Ovary (tissue), 3 donors: ENCODE results near the gene RXFP4.

Source experiments
- POLR2A ChIP-seq: fragments of 450-650 bp; IDR thresholded peaks from one replicate; pipeline ENCODE4 v1.6.1; 2017; ENCODE audit warnings: antibody characterized with exemption, mild to moderate bottlenecking, moderate library complexity
- TF ChIP-seq, protein P1 (sequence below), 3 donors: fragments of 450-650 bp in 2 of 3; fragments of 200-600 bp in 1 of 3; IDR thresholded peaks; one replicate each; pipeline versions ENCODE4 v1.5.1 to v1.8.0; 2016 to 2022; ENCODE audit warnings: antibody characterized with exemption in 3 of 3, mild to moderate bottlenecking in 1 of 3
- donor health status: DM: no; HTN: no; CAD: no.

DNA sequence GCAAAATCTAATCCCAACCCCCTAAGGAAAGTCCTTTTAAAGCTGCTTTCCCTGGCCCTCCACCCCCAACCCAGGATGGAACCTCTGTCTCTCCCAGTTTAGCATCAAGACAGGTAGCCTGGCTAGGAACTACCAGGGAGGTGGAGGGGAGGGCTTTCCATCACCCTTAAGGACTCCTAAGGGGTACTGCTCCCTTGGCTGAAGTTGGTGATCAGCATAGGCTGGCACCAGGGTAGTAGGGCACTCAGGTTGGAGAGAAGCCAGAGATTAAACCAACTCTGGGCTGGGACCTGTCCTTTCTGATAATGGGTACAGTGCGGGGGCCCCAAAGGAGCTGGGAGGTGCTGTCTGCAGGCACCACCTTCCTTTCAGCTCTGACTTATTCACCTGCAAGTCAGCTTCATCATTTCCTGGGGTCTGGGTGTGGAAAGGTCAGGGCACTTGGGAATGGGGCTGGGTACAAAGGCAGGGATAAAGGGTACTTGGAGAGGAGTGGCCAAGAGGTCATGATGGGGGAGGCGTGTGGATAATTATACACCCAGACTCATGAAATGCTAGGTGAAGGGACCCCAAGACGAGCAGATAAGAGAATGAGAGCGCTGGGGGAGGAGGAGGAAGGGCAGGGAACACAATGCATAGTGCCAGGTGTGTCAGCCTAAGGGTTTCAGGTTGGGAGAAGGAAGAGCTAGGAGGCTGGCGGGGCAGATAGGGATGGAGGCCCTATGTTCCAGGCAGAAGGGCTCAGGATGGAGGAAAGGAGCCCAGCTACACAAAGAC lies 35.7 kb downstream of the RXFP4 start:
- TF ChIP-seq, protein P1, sequence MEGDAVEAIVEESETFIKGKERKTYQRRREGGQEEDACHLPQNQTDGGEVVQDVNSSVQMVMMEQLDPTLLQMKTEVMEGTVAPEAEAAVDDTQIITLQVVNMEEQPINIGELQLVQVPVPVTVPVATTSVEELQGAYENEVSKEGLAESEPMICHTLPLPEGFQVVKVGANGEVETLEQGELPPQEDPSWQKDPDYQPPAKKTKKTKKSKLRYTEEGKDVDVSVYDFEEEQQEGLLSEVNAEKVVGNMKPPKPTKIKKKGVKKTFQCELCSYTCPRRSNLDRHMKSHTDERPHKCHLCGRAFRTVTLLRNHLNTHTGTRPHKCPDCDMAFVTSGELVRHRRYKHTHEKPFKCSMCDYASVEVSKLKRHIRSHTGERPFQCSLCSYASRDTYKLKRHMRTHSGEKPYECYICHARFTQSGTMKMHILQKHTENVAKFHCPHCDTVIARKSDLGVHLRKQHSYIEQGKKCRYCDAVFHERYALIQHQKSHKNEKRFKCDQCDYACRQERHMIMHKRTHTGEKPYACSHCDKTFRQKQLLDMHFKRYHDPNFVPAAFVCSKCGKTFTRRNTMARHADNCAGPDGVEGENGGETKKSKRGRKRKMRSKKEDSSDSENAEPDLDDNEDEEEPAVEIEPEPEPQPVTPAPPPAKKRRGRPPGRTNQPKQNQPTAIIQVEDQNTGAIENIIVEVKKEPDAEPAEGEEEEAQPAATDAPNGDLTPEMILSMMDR (IDR thresholded peaks at IDR 0.05), result no peak
- TF ChIP-seq POLR2A, result no peak
